NCI-H1105 (cell line): ENCODE data around the gene SPRTN.

Experiments used
- DNase-seq: peaks from one replicate; lab custom pipeline; 2025; lab: John Stamatoyannopoulos, UW

Gene SPRTN

DNA sequence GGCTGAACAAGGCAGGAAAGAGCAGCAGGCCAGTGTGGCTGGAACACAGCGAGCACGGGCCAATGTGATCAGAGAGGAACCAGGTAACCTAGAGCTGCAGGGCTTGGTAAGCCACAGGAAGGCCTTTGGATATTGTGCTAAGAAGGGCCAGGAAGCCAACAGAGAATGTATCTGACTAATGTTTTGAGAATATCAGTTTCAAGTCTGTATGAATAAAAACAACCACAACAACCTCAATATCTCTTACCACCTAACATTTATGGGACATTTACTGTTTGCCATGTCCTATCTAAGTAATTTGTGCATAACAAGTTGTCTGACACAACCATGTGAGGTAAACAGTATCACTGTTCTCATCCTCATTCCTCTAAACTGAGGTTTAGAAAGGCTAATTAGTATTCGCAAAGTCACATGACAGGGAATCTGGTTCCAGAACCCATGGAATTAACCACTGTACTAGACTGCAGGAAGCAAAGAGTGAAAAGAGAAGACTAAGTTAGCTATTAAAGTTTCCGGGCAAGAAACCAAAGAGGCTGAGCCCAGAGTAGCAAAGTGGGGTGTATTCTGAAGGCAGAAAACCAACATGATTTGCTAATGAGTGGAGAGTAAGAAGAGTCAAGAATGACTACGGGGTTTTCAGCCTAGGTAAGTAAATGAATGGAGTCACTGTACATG is 38.9 kb downstream of the SPRTN start:
- DNase-seq, result no peak

GRCh38 chr1:231381729-231382128 is 43.6 kb downstream of the SPRTN start:
- DNase-seq, result no peak

GRCh38 chr1:231382426-231382825 is 44.3 kb downstream of the SPRTN start:
- no peak for DNase-seq

DNA sequence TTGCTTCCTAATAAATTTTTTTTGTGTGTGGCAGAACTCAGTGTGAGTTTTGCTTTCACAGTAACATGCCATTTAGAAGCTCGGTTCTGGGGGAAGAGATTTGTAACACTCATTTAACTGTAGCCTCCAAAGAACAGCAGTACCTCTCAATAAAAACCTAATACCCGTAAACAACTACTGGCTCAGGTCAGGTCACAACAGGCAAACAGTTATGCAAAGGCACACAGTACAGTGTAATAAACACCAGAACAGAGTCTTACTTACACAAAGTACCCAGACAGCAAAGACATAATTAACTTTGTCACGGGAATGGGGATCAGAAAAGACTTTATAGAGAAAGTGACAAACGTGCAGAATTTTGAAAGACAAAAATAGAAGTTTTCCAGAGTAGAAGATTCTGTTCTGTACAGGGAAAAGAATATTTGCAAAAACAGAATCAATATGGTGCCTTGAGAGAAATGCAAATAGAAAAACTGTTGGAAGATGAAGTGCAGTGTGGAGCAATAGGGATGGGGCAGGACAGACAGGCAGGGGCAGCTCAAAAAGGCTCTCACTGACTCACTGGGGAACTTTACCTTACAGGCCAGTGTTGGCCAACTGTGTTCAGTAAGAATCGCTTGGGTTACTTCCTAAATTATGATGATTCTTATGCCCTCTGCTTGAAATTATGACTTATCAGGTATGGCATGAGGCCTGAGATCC is 45.2 kb downstream of the SPRTN start:
- no peak for DNase-seq

DNA sequence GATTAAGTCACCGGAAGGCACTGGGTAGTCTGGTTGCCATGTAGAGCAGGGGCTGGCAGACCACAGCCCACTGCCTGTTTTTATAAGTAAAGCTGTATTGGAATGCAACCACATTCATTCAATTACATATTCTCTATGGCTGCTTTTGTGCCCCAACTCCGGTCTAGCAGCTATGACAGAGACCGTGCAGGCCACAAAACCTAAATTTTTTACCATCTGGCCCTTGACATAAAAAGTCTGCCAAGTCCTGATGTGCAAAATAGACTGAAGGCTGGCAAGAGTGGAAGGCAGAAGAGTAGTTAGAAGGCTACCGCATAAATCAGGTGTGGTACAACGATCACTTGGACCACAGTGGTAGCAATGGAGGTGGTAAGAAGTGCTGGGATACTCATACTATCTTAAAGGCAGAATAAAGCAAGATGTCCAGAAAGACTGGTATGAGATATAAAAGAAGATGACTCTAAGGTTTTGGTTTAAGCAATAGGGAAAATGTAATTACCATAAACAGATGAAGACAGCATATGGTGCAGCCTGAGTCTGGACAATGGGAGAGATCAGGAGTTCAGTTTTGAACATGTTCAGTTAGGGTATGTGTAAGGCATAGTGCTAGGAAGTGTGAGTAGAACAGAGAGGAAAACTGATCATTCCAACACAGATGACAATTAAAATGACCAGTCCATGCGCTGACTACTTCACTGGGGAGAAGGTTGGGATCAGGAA is 46.8 kb downstream of the SPRTN start:
- DNase-seq, result no peak

- DNase-seq, result no peak
These were observed 47.3 kb downstream of the SPRTN start for GRCh38 chr1:231385416-231385748.

- no peak for DNase-seq
These were observed 48.4 kb downstream of the SPRTN start for GRCh38 chr1:231386466-231386865.

DNA sequence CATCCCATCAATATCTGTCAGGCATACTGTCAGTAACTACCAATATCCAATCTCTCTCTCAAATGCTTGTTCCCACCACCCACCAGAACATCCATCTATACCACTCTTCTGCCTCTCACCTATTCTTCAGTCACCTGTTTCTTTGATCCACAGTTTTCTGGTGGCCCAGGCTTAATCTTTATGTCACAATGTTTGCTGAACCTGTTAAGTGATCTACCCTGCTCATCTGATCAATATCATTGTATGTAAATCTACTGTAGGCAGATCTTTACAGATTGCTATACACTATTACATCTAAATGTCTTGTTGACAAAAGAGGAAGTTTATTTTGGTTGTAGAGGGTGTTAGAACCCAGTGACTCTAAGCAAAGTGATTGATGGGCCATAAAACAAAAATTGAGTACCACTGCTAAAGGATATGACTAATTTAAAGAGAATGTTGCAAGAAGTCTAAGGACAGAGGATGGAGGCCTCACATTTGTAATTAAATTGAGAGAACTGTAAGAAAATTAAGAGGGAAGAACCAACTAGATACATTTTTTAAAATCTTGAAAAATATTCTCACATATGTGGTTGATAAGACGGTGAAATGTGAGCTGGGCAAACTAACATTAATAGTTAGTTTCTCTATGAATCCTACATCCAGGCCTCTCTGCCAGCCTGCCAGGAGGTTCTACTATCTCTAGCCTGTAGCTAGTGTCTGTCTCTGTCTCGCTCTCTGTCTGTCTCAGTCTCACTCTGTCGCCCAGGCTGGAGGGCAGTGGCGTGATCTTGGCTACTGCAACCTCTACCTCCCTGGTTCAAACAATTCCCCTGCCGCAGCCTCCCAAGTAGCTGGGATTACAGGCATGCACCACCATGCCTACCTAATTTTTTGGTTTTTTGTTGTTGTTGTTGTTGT is 49.9 kb downstream of the SPRTN start:
- DNase-seq, result no peak

- DNase-seq, result no peak
These were observed 52.0 kb downstream of the SPRTN start for GRCh38 chr1:231390071-231390470.

DNA sequence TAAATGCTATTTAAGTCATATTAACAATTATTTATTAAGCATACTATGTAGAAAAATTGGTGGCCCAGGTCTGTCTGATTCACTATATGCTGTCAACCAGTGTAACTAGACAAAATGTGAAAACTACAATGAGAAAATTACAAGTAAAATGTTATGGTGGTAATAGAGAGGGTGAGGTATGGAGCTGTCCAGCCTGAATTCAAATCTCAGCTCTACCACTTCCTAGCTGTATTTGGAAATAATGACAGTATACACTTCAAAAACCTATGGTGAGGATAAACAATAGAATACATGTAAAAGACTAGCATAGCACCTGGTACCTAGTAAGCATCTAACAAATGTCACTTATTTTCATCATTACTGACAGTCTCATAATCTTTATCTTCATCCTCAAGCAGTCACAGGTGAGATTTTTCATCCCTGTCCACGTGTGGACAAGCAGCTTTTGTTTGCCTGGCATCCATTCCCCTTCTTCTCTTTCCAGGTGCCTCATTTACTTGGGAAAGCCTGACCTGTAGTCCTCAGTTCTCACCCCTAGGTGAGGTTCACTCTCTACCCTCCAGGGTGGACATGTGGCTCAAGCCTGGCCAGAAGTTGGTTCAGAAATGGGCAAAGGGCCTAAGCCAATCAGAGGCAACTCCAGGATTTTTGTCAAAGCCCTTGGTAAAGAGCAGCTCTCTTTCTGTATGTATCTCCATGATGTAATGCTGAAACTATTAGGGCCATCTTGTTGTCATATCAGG is 54.5 kb downstream of the SPRTN start:
- DNase-seq, result no peak

DNA sequence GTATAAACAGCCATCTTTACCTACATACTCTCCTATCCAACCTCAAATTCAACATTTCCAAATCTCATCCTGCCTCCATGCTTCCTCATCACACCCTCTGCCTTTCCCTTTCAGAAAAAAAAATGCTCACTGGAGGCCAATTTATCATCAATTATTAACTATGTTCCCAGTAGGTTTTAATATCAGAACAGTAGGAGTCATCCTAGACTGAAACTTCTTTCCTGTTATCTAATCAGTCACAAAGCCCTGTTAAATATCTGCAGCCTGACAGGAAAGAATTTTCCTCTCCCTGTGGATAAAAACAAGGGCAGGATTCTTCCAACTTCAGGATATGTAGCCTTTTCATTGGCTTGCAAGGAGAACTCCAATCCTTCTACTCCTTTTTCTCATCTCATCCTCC is 55.6 kb downstream of the SPRTN start:
- no peak for DNase-seq

GRCh38 chr1:231395076-231395997 is 57.2 kb downstream of the SPRTN start:
- no peak for DNase-seq

DNA sequence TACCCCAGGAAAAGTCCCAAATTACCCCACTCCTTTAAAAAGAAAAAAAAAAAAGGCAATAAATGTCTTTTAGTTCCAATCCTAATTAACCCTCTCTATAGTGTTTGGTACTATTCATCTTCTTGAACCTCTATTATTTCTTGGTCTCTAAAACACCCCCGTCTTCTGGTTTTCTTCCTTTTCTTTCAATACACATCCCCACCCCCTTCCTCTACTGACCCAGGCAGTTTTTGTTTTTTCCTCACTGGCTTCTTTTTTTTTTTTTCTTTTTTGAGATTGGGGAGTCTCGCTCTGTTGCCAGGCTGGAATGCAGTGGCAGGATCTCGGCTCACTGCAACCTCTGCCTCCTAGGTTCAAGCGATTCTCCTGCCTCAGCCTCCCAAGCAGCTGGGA is 57.9 kb downstream of the SPRTN start:
- DNase-seq, result no peak

DNA sequence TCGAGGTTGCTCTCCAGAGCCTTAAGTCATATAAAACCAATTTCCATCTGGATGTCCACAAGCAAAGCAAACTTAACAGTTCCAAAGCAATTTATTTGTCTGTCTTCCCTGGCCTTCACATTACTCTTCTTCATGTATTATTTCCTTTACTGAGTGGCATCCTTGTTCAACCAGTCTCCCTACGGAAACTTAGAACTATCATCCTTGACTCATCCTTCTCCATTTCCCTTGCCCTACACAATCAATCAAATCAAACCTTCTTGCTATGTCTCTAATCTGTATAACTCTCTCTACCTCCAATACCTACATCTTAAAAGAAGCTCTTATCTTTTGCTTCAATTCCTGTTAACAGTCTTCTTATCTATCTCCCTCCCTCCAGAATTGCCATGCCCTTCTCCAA is 58.5 kb downstream of the SPRTN start:
- no peak for DNase-seq

DNA sequence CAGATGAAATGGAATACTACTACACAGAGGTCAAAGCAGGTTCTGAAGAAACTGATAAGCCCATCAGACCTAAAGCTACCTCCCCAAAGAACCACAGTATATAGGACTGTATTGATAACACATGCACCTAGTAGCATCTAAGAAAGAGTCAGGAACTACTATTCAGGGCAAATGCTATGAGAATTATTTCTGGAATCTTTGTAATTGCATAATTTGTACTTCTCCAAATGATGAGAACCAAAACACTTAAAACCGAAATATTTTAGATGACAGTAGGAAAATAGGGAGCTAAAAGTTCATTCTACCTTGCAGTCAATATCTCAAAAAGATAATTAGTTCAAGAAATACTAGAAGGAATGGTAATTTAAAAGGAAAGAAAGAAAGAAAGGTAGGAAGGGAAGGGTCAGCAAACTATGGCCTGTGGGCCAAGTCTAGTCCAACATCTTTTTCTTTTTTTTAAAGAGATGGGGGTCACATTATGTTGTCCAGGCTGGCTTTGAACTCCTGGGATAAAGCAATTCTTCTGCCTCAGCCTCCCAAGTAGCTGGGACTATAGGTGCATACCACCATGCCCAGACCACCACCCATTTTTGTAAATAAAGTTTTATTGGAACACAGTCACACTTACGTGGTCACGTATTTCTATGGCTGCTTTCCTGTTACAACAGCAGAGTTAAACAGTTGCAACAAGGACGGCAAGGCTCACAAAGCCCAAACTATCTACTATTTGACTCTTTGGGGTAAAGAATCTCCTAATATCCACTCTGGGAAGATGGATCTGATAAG is 60.0 kb downstream of the SPRTN start:
- no peak for DNase-seq

- DNase-seq, result no peak
These were observed 63.4 kb downstream of the SPRTN start for GRCh38 chr1:231401478-231401877.

GRCh38 chr1:231404318-231404717 is 66.2 kb downstream of the SPRTN start:
- no peak for DNase-seq
